CD4-positive, alpha-beta T cell treated with Interleukin-17A for 1 hour (primary cell): ENCODE data around the gene KRTAP10-5.

Experiments used
- DNase-seq: peaks from one replicate; pipeline ENCODE4 v3.0.0-alpha.2; 2020

KRTAP10-5 gene

DNA sequence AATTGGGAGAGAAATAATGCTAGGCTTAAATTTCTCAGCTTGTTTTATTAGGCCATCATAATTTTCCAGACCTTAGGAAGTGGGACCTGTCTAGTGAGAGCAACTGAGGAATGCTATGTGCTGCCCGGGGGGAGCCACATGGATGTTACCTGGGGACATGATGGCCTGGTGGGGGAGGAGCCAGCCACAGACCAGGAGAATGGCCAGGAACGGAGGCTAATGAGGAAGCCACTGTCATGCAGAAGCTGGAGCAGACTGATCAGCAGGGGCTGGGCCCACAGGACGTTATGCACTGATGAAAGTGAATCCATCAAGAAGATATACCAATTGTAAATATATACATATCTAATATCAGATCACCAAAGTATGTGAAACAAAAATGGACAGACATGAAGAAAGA lies 35.8 kb downstream of the KRTAP10-5 start:
- no peak for DNase-seq

GRCh38 chr21:44542716-44543115 lies 37.7 kb downstream of the KRTAP10-5 start:
- DNase-seq, result no peak

GRCh38 chr21:44540741-44541288 lies 39.6 kb downstream of the KRTAP10-5 start:
- DNase-seq, result no peak

DNA sequence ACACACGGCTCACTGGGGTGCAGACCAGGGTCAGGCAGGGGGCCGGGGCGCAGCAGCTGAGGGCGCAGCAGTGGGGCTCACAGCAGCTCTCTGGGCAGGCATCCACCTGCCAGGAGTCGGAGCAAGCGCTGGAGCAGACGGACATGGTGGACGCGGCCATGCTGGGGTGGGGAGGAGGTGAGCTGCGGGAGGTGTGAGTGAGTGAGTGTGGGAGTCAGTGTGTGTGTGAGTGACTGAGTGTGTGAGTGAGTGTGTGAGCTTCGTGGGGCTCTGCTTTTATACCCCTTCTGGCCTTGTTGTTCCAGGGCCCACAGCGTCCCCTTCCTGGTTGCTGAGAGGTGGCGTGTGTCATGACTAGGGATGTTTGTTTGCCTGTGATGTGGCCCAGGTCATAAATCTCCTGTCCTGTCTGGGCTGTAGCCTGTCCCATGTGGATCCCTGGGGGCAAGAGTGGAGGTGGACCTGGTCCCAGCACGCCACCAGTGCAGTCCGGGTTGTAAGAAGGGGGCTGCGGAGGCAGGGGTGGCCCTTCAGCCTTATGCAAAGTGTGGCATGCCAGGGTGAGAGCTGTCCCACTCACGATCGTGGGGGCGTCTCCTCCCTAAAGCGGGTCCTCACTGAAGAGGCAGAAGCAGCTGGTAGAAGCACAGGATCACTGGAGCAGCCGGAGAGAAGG lies 40.3 kb downstream of the KRTAP10-5 start, which contains the start of gene KRTAP10-1:
Gene KRTAP10-1 (minus strand): TSS at position 205 of the 676 bp plus-strand sequence. CDS start 45 bp downstream, at position 160.
- DNase-seq, result no peak

GRCh38 chr21:44539046-44539445 lies 41.4 kb downstream of the KRTAP10-5 start:
- no peak for DNase-seq

DNA sequence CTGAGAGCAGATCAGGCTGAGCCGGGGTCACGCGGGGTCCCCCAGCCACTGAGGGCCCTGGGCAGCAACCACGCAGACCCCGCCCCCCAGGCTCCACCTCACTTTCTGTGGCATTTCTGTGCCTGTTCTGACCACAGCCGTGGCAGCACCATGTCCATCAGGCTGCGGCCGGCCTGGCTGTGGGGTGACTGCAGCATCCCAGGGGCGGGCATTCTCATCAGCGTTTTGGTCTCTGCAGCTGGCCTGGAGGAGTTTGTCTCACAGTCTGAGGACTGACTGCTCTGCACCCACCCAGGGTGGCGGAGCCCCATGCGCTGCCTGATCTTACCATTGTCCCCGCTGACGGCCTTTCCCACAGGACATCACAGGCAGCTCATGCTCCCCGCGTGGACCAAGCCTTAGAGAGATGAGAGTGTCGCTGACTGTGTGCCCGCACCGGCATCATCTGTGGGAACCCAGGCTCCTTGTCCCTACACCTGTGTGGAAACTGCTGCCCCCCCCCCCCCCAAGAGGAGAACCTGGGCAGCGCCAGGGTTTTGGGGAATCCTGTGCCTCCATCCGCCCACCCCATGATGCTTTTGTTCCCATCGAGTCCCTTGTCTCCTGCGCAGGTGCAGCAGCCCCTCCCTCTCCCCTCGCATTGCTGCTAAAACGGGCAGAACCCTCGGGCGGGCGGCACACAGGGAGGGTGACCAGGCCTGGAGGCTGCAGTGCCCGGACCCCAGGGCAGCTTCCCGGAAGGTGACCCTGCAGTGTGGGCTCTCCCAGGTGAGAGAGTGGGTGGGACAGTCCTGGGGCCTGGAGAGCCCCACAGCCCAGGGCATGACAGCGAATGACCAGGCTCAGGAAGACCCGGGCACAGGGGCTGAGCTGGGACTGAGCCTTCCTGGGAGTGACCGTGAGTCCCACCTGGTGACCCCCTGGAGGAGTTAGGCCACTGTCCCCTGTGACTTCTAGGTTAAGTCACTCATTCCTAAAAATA lies 42.2 kb downstream of the KRTAP10-5 start:
- no peak for DNase-seq

GRCh38 chr21:44535963-44536362 lies 44.4 kb downstream of the KRTAP10-5 start:
- no peak for DNase-seq

- DNase-seq, result no peak
These were observed 45.7 kb downstream of the KRTAP10-5 start for GRCh38 chr21:44534688-44535087.

DNA sequence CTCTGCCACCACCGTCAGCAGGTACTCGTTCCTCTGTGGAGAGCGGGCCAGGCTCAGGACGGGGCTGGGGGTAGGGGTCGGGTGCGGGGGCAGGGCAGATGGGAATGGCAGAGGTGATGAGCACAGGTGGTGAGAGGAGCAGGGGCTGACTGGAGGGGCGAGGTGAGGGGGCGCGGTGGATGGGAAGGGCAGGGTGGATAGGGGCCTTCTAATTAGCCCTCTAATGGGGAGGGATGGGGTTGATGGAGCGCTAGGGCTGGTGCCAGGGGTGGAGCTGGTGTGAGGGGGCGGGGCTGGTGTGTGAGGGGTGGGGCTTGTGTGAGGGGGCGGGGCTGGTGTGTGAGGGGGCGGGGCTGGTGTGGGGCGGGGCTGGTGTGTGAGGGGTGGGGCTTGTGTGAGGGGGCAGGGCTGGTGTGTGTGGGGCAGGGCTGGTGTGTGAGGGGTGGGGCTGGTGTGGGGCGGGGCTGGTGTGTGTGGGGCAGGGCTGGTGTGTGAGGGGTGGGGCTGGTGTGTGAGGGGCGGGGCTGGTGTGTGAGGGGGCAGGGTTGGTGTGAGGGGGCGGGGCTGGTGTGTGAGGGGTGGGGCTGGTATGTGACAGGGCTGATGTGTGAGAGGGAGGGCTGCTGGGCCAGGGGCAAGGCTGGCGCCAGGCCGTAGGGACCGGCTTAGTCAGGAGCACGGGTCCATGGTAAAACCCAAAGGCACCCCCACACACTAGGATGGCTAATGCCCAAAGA lies 46.3 kb downstream of the KRTAP10-5 start:
- DNase-seq, result no peak

GRCh38 chr21:44533121-44533890 lies 47.1 kb downstream of the KRTAP10-5 start:
- no peak for DNase-seq

DNA sequence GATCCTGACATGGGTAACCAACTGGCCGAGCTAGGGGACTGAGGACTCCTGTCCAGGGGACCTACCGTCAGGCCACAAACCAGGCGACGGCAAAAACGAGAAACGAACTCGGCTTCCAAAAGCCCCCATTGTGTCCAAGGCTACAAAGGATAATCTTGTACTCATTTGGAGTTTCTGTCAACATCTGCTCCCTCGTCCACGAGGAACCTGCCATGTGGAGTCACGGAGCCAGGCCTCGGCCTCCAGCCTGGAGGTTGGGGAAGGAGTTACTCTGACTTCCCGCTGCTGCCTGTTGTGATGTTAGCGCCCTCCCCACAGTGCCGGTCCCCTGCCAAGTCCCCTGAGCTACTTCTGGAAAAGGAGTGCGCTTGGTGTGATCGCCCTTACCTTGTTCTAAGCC lies 47.7 kb downstream of the KRTAP10-5 start:
- DNase-seq, result no peak

DNA sequence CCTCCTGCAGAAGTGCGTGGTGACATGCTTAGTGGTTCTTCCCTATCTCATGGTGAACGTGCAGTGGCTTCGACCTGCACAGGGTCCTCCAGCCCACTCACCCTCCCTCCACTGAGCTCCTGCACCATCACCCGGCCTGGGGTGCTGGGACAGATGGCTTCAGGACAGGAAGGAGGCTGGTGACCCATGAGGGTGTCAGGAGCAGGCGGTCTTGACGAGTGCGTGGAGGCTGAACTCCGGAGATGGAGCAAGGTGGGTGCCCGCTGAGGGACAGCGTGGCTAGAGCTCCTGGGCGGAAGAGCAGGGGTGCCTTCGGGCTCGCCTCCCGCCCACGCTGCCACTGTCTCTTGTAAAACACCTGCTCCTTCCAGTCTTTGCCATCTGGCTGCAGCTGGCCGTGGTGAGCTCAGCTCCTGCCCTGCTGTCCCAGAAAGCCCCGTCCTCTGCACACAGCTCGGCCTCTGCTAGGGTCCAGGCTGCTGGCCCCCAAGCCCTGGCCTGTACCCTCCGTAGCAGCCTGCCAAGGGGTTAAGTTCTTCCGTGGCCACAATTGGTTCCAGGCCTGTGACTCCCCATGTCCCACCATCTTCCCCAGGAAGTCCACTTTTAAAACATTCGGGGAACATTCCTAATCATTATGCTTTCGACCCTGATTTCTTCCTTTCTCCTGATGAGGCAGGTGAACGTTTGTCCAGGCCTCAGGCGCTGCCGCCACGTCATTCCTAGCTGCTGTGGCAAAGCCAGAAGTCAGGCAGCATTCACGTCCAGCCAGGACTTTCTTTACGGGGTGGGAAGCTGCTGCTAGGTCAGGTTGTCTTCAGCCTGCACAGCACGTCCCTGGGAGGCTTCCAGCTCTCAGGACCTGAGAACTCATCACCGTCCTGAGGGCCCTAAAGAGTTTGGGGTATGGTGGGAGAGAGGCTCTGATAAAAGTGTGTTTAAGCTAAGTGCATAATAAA lies 48.5 kb downstream of the KRTAP10-5 start:
- no peak for DNase-seq

DNA sequence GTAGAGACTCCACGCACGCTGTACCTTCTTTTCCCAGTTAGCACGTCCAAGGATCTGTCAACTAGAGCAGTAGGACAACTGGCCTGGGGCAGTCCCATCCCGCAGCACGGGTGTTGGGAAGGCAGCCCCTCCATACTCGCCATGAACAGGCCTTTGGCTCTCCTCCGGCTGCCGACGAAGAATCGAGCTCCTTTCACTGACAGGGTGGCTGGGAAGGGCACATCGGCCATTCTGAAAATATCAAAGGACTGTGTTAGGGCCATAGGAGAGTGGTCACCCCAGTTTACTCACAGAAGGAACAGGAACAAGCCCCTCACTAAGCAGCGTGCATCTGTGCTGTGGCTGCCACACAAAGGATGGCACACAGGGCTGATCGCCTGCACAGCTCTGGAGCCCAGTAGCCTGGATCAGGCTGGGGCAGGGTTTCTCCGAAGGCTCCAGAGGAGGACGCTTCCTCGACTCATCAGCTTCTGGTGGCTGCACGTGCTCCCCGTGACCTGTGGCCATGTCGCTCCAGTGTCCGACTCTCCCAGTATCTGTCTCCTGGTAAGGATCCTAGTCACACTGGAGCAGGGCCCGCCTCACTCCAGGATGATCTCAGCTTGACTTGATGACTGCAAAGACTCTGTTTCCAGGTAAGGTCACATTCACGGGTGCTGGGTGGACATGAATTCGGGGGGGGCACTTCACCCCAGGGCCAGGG lies 49.4 kb downstream of the KRTAP10-5 start:
- no peak for DNase-seq

- no peak for DNase-seq
These were observed 50.0 kb downstream of the KRTAP10-5 start for GRCh38 chr21:44530221-44530902.

GRCh38 chr21:44529503-44530125 lies 50.8 kb downstream of the KRTAP10-5 start:
- DNase-seq, result no peak
